IPS-18a (cell line): ENCODE measurements around the gene ACKR3.

Experiments used
- H3K27ac ChIP-seq: one replicate; pipeline ENCODE4 v1.5.1; 2013; ENCODE audit warnings: low read length
- H3K27me3 ChIP-seq: one replicate; pipeline ENCODE4 v1.6.1; 2013; ENCODE audit warnings: mild to moderate bottlenecking, low read length; ENCODE audit not compliant: control insufficient read depth, insufficient read depth
- H3K36me3 ChIP-seq: one replicate; pipeline ENCODE4 v1.6.1; 2013; ENCODE audit warnings: low read depth, low read length; ENCODE audit not compliant: control insufficient read depth
- H3K4me1 ChIP-seq: one replicate; pipeline ENCODE4 v1.6.1; 2013; ENCODE audit warnings: low read depth, low read length; ENCODE audit not compliant: control insufficient read depth
- H3K4me3 ChIP-seq: one replicate; pipeline ENCODE4 v1.5.1; 2013; ENCODE audit warnings: low read length
- H3K9ac ChIP-seq: one replicate; pipeline ENCODE4 v1.6.1; 2013; ENCODE audit warnings: mild to moderate bottlenecking, low read length, moderate library complexity
- H3K9me3 ChIP-seq: one replicate; pipeline ENCODE4 v1.6.1; 2013; ENCODE audit warnings: low read depth, low read length; ENCODE audit not compliant: control insufficient read depth

ACKR3 gene

DNA sequence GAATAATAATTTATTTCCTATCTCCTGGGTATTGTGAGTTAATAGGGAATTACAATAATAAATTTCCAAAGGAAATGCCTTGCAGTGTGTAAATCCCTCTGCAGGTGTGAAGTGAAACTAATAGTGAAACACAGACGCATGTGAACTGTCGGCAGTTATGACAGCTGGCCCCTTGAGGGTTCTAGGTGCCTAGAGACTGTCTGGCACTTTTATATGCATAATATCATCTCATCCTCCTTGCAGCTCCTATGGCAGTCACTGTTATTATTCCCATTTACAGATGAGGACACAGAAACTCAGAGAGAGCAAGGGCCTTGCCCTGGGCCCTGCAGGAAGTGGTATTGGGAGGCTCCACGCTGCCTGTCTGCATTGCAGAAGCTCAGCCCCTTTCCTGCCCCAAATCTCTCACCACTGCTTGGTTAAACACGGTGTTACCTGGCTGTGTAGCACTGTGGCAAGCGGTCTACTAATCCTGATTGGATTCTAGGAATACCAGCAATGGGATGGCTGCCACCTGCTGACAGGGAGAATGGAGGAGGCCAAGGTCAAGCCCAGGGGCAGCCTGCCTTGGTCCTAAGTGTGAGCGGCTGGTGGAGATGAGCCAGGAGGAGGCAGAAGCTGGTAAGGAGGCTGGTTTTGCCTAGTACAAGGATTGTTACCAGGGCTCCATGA, 32.8 kb upstream of the ACKR3 start:
- Histone ChIP-seq H3K9ac (no peak overlapping the region), H3K9me3 (no peaks in the 10 kb centered on the region), H3K27ac (no peak overlapping the region), H3K36me3 (no peaks in the 10 kb centered on the region), H3K4me1 (no peaks in the 10 kb centered on the region), H3K4me3 (no peak overlapping the region), H3K27me3 (no peaks in the 10 kb centered on the region)

DNA sequence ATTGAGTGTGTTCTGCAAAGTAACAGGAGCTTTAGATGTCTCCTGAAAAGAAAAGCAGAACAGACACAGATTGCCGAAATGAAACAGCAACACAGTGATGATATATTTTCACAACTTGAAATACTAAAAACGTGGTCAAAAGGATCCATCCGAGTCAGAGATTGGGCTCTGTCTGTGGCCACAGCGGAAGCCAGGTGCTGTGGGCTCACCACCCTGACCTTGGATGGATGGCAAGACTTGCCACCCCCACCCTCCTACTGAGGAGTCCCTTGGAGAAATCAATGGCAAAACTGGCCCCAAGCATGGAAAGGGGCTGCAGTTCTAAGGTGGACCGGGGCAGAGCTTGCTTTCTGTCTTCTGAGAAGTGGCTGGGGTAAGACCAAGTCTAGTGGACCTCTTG, 31.4 kb upstream of the ACKR3 start:
- no peaks in the 10 kb centered on the region for H3K36me3 ChIP-seq
- no peaks in the 10 kb centered on the region for H3K27me3 ChIP-seq
- H3K4me3 ChIP-seq = no peak overlapping the region
- no peak overlapping the region for H3K9ac ChIP-seq
- H3K27ac ChIP-seq = no peak overlapping the region
- H3K4me1 ChIP-seq = no peaks in the 10 kb centered on the region
- no peaks in the 10 kb centered on the region for H3K9me3 ChIP-seq

DNA sequence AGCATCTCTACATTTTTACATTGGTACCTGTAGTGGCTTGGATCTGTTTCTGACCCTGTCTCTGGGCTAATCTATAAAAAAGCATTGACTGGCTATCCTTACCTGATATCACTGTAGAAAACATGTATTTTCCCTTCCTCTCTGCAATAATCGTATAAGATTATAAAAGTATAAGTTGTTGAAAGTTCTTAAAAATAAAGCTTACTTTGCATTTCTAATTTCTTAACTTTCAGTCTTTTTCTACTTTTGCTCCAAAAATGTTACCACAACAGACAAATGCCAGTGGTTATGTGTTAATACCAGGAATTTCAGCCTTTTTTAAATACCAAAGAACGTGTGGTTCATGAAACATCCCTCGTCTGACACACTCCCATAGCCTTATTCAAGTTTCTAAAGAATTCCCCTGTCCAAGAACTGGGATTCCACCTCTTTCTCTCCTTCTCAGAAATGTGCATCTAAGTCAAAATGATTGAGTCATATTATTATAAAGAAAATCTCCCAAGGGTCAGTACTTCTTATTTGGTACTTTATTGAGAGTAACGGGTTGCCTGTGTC, 28.5 kb upstream of the ACKR3 start:
- Histone ChIP-seq H3K36me3 (no peaks in the 10 kb centered on the region), H3K27ac (no peak overlapping the region), H3K4me3 (no peak overlapping the region), H3K4me1 (no peaks in the 10 kb centered on the region), H3K27me3 (no peaks in the 10 kb centered on the region), H3K9ac (no peak overlapping the region), H3K9me3 (no peaks in the 10 kb centered on the region)

DNA sequence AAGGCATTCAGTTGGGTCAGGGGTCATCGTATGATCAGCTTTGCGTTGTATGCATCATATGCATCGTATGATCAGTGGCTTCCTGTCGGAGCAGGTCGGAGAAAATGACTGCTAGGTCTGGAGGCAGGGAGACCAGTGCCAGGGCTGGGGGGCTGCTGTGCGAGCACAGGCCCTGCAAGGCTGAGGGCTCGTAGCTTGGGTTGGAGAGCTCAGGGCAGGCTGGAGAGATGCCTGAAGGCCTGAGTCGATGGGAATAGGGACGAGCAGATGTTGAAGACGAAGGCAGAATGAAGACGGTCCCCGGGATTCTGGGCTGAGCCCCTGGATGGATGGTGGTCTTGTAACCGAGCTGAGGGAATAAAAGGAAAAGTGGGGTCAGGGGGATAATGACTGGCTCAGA, 25.3 kb upstream of the ACKR3 start:
- Histone ChIP-seq H3K27me3 (no peaks in the 10 kb centered on the region), H3K36me3 (no peaks in the 10 kb centered on the region), H3K4me1 (no peaks in the 10 kb centered on the region), H3K9ac (no peak overlapping the region), H3K27ac (no peak overlapping the region), H3K4me3 (no peak overlapping the region), H3K9me3 (no peaks in the 10 kb centered on the region)

DNA sequence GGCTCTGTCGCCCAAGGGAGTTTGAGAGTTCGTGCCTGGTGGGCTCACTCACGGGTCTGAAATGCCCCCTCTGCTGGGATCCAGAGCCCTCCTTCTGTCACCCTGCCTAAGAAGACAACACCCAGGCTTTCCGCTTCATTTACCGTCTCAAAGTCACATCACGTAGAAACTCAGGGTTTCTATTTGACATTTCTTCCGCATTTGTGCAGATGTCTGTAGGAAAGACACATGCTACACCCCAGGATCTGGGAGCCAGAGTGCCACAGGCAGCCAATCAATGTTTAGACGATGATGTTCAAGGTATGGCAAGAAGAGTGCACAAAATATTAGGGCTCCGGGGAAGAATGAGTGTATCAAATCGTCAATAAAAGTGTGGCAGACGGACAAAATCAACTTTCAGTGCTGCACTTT, 24.4 kb upstream of the ACKR3 start:
- Histone ChIP-seq H3K4me3 (no peak overlapping the region), H3K9ac (no peak overlapping the region), H3K27ac (no peak overlapping the region), H3K27me3 (no peaks in the 10 kb centered on the region), H3K9me3 (no peaks in the 10 kb centered on the region), H3K36me3 (no peaks in the 10 kb centered on the region), H3K4me1 (no peaks in the 10 kb centered on the region)

DNA sequence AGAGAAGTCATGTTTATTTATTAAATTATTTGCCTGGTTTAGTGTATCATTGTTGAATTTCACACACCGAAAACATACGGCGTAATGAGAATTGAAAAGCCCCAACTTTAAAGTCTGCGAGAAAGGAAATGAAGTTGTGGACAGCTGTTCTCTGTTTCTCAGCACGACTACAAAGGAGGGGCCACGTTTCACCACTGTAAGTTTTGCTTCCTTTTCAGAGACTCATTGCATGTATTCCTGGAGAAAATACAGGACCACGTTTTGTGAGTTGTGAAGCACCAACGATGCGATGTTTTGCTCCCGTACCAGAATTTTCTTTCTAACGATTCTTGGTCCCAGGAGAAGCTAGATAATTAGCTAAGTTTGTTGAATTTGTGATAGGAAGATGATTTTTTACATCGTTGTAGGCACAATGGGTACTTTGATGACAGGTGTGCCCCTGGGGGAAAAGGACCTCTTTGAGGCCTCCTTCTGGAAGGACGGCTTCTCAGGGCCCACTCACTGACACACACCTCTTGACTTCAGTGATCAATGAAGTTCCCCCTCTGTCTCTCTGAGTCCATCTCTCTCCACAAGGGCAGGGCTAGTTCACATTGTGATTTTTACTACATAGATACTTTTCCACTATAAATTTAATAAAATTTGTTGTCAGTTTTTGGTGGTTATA, 23.7 kb upstream of the ACKR3 start:
- H3K4me1 ChIP-seq = peaks cover 1% of the 10 kb centered on the region
- H3K27me3 ChIP-seq = no peaks in the 10 kb centered on the region
- no peaks in the 10 kb centered on the region for H3K9me3 ChIP-seq
- no peaks in the 10 kb centered on the region for H3K36me3 ChIP-seq
- H3K9ac ChIP-seq = no peak overlapping the region
- H3K4me3 ChIP-seq = no peak overlapping the region
- no peak overlapping the region for H3K27ac ChIP-seq

DNA sequence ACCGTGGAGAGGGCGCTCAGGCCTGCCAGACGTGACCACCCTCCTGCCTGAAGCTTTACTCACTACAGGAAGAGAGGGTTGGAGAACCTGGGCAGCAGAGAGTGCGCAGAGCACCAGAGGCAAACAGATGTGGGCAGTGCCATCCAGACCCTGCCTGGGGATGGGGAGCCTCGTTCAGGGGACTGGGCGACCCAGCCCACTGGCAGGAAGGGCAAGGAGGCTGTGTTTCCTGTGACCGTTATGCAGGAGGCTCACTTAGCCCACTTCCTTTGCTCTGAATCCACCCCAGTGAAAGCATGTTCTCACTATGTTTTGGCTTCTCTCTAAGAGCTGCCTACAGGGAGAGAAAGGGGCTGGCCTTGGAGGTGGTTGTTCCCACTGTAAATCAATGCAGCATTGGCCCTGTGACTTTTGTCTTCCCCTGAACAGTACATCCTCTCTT, 23.0 kb upstream of the ACKR3 start:
- Histone ChIP-seq H3K27ac (no peak overlapping the region), H3K27me3 (no peaks in the 10 kb centered on the region), H3K36me3 (no peaks in the 10 kb centered on the region), H3K9me3 (no peaks in the 10 kb centered on the region), H3K4me3 (no peak overlapping the region), H3K4me1 (peaks cover 7% of the 10 kb centered on the region), H3K9ac (no peak overlapping the region)

DNA sequence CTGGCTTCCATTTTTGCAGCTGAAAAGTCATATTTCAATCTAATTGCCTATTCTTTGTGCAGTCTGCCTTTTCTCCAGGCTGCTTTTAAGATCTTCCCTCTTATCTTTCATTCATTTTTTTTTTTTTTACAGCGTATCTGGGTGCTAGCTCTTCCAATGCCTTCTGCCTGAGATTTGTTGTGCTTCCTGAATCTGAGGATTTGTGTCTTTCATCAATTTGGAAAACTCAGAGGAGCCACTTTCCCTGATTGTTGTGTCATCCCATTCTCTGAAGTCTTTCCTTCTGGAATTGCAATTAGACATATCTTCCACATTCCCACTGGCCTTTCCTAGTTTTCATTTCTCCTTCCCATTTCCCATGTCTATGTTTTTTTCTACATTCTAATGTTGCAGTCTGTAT, 21.9 kb upstream of the ACKR3 start:
- Histone ChIP-seq H3K4me3 (no peak overlapping the region), H3K4me1 (peaks cover 19% of the 10 kb centered on the region), H3K27ac (no peak overlapping the region), H3K27me3 (no peaks in the 10 kb centered on the region), H3K9ac (no peak overlapping the region), H3K36me3 (no peaks in the 10 kb centered on the region), H3K9me3 (no peaks in the 10 kb centered on the region)

DNA sequence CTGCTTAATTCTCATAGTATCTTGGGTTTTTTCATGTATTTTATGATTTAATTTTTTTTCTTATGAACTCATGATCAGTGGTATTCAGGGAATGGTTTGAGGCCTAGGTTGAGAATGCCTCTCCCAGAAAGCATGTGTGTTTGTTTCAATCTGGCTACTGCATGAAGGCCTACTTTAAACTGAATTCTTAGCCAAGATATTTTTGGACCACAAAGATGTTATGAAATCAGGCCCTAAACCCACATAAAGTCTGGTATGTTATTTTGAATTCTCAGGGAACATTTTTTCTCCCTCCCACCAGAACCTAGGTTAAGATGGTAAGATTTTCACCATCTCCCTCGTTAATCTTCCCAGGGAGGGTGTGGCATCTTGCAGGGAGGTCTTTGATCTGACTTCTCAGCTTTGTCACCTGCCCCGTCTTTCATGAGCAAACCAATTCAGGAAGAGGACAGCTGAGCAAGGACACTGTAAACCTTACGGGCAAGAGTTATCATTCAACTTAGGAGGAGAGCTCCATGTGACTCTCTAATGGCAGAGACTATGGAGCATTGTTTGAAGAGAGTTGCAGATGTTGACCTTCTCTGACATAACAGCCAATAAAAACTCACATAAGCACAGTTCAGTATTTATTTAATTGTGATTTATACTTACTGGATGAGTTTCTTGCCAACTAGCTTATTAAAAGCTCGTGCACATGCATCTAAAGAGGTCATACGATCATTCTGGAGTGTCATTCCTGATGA, 21.3 kb upstream of the ACKR3 start:
- H3K27ac ChIP-seq = no peak overlapping the region
- H3K4me3 ChIP-seq = no peak overlapping the region
- no peaks in the 10 kb centered on the region for H3K9me3 ChIP-seq
- no peaks in the 10 kb centered on the region for H3K27me3 ChIP-seq
- H3K36me3 ChIP-seq = no peaks in the 10 kb centered on the region
- peaks cover 20% of the 10 kb centered on the region for H3K4me1 ChIP-seq
- no peak overlapping the region for H3K9ac ChIP-seq

DNA sequence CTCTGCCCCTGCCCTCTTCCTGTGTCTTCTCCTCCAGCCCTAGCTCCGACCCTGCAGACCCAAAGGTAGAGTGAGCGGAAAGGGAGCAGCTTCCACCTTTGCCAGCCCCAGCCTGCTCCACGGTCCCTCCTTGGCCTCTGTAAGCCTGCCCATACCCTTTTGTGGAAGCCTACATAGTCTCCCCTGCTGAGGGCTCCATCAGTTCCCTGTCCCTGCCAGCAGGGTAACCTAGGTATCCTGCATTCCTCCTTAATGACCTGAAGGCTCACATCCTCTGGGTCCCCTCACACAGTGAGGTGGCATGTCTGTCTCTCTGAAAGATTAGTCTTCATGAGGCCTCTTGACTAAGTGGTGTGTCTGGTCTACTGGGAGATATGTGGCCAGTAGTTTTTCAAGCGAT, 20.5 kb upstream of the ACKR3 start:
- H3K27ac ChIP-seq = no peak overlapping the region
- peaks cover 20% of the 10 kb centered on the region for H3K4me1 ChIP-seq

DNA sequence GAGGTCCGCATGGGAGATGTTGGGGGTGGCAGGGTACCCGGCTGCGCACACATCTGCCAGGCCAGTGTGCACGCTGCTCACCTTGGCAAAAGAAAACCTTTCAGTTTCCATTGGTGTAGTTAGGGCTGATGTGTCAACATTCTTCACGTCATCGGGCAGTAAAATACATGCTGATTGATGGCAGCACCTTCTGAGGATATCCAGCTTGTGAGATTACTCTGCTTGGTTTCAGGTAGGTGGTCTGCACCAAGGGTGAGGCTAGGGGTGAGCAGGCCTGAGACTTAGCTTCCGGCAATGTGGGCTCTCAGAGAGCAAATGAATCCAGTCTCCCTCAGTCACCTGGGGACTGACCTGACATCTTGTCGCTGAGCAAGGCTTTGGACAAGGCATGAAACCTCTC, 19.3 kb upstream of the ACKR3 start:
- H3K4me3 ChIP-seq = no peak overlapping the region
- H3K9me3 ChIP-seq = no peaks in the 10 kb centered on the region
- H3K4me1 ChIP-seq = peaks cover 20% of the 10 kb centered on the region

More for the DNA sequence above, 20.5 kb upstream of the ACKR3 start:
- Histone ChIP-seq H3K36me3 (no peaks in the 10 kb centered on the region), H3K9ac (no peak overlapping the region), H3K27me3 (no peaks in the 10 kb centered on the region), H3K9me3 (no peaks in the 10 kb centered on the region), H3K4me3 (no peak overlapping the region)

More for the DNA sequence above, 19.3 kb upstream of the ACKR3 start:
- H3K9ac ChIP-seq = no peak overlapping the region
- H3K27ac ChIP-seq = no peak overlapping the region
- H3K27me3 ChIP-seq = no peaks in the 10 kb centered on the region
- H3K36me3 ChIP-seq = no peaks in the 10 kb centered on the region
